Activated naive CD8-positive, alpha-beta T cell treated with anti-CD3 and anti-CD28 coated beads, Interleukin-2, amount 50 U/mL, for 24 hours (primary cell): ENCODE data around the gene IRAK2.
A peak's percentile ranks its signal among the peaks of the same experiment; 100 is the strongest.
"Not testable (repeated sequence)": the region's sequence is repeated elsewhere in the genome, so short reads cannot be mapped to it uniquely, and the experiment has no call there.

Experiments used
- ATAC-seq: fragments of 150-1000 bp; cut with Tn5 transposase; one replicate; pipeline ENCODE4 v1.10.0; 2021
- DNase-seq: peaks from one replicate; pipeline ENCODE4 v3.0.0; 2021
- H3K27ac Mint-ChIP-seq: one replicate; pipeline ENCODE4 v1.8.0; 2021; ENCODE audit warnings: mild to moderate bottlenecking, mixed read lengths
- H3K27me3 Mint-ChIP-seq: one replicate; pipeline ENCODE4 v1.8.0; 2021; ENCODE audit warnings: mixed read lengths
- H3K36me3 Mint-ChIP-seq: one replicate; pipeline ENCODE4 v1.8.0; 2021; ENCODE audit warnings: low read depth, mixed read lengths
- H3K4me1 Mint-ChIP-seq: one replicate; pipeline ENCODE4 v1.8.0; 2021; ENCODE audit warnings: mixed read lengths
- H3K4me3 Mint-ChIP-seq: one replicate; pipeline ENCODE4 v1.8.0; 2021; ENCODE audit warnings: mild to moderate bottlenecking, moderate library complexity, mixed read lengths
- H3K9me3 Mint-ChIP-seq: one replicate; pipeline ENCODE4 v1.8.0; 2021; ENCODE audit warnings: mixed read lengths

Gene IRAK2, protein sequence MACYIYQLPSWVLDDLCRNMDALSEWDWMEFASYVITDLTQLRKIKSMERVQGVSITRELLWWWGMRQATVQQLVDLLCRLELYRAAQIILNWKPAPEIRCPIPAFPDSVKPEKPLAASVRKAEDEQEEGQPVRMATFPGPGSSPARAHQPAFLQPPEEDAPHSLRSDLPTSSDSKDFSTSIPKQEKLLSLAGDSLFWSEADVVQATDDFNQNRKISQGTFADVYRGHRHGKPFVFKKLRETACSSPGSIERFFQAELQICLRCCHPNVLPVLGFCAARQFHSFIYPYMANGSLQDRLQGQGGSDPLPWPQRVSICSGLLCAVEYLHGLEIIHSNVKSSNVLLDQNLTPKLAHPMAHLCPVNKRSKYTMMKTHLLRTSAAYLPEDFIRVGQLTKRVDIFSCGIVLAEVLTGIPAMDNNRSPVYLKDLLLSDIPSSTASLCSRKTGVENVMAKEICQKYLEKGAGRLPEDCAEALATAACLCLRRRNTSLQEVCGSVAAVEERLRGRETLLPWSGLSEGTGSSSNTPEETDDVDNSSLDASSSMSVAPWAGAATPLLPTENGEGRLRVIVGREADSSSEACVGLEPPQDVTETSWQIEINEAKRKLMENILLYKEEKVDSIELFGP

DNA sequence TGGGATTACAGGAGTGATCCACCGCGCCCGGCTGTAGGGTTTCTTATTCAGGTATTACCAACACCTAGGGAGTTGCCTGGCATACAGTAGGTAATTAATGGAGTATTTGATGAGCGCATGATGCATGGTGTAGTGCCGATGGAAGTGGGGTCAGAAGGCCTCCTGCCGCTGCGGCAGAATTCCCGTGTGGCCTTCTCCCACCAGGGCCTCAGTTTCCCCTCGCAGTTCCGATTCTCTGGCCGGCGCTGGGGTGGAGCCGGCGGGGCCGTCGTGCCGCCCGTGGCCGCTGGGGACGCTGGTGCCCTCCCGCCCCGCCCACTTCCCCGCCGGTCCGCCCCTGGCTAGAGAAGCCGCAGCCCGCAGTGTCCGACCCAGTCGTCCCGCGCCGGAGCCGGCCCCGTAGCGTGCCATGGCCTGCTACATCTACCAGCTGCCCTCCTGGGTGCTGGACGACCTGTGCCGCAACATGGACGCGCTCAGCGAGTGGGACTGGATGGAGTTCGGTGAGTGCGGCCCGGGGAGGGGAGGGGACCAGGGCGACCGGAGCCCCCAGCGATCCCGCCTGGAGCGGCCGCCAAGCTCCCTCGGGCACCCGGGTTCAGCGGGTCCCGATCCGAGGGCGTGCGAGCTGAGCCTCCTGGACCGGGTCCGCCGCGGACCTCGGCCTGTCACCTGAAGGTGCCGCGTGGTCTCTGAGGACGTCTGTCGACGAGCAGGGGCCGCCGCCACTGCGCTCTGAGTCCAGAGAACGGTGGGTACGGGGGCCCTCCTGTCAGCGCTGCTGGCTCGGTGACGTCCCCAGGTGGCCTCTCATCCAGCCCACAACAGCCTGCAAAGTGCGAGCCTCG is at the start of gene IRAK2:
Gene IRAK2 (plus strand): TSS at position 374 of the 848 bp plus-strand sequence. CDS start 36 bp downstream, at position 410.
- Mint-ChIP-seq H3K27me3 (no peaks in the 10 kb centered on the region), H3K36me3 (peaks cover 8% of the 10 kb centered on the region), H3K9me3 (peaks cover 6% of the 10 kb centered on the region), H3K27ac (peak within 1 kb of the TSS; percentile 46), H3K4me1 (peaks cover 25% of the 10 kb centered on the region), H3K4me3 (peak within 1 kb of the TSS; percentile 71)
- DNase-seq (peak; percentile 73), ATAC-seq (peak; percentile 75)

DNA sequence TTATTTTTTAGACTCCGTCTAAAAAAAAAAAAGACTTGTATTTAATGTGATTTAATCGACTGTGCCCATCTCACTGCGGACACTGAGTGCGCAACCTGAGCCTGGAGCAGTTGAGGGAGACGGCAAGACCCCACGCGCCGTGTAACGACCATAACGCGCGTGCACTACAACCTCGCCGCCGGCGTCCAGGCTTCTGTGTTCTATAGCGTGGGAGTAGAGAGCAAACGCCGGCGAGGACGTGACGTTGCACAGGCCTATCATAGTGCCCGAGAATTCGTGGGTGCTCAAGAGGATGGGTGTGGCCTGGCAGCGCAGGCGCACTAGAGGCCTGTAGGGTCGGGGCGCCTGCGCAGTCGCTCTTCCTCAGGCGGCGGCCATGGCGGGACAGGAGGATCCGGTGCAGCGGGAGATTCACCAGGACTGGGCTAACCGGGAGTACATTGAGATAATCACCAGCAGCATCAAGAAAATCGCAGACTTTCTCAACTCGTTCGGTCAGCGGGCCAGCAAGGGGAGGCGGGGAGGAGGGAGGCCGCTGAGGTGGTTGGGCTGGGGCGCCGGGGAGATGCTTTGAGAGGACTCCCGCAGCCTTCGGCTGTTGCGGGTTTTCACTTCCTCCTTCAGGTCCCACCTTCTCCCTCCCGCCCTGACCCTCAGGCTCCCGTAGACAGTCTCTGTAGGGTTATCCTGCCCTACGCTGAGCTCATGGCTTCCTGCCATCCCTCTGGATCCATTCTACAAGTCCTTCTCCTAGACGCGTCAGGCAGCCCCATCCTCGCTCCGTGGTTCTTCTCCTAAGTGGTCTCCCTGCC is 49.2 kb upstream of the IRAK2 start, which contains the start of gene BRK1:
Gene BRK1 (plus strand): TSS at position 350 of the 812 bp plus-strand sequence. CDS start 27 bp downstream, at position 377.
- Mint-ChIP-seq H3K4me1 (peaks cover 45% of the 10 kb centered on the region), H3K9me3 (no peaks in the 10 kb centered on the region), H3K4me3 (peak within 1 kb of the TSS; percentile 100), H3K36me3 (peaks cover 31% of the 10 kb centered on the region), H3K27me3 (peaks cover 2% of the 10 kb centered on the region), H3K27ac (peak within 1 kb of the TSS; percentile 100)
- peak; percentile 95 for DNase-seq
- ATAC-seq: peak; percentile 99

DNA sequence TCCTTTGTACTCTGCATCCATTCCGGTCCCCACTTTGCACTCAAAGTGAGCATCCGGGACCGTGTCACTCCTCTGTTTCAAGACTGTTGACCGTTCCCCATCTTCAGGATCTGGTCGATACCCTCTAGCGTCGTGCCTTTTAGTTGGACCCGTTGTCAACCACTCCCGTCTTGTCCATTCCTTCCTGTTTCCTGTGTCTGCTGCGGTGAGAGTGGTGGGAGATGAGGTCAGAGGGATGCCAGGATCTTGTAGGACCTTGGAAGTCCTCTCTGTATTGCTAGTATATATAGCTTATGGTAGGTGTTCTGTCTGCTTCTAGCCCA is 48.6 kb upstream of the IRAK2 start:
- Mint-ChIP-seq H3K4me1 (peaks cover 49% of the 10 kb centered on the region), H3K4me3 (peak overlapping the region; percentile 100), H3K27ac (peak overlapping the region; percentile 100), H3K36me3 (peaks cover 37% of the 10 kb centered on the region), H3K9me3 (no peaks in the 10 kb centered on the region), H3K27me3 (peaks cover 2% of the 10 kb centered on the region)
- peak; percentile 6 for ATAC-seq
- DNase-seq: peak; percentile 15

DNA sequence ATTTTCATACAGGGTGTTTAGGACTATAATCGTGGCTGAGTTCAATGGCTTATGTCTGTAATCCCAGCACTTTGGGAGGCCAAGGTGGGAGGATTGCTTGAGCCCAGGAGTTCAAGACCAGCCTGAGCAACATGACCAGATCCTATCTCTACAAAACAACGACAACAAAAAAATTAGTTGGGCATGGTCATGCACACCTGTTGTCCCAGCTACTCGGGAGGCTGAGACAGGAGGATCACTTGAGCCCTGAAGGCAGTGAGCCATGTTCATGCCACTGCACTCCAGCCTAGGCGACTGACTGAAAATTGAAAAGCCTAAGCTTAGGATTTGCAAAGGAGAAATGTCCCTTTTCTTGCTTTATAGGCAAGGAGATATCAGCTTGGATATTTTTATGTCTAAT is 47.8 kb upstream of the IRAK2 start:
- H3K9me3 Mint-ChIP-seq: no peaks in the 10 kb centered on the region
- H3K27ac Mint-ChIP-seq: peak overlapping the region; percentile 100
- H3K36me3 Mint-ChIP-seq: peaks cover 40% of the 10 kb centered on the region
- H3K4me1 Mint-ChIP-seq: peaks cover 52% of the 10 kb centered on the region
- DNase-seq (no peak), ATAC-seq (no peak)
- H3K27me3 Mint-ChIP-seq: peaks cover 2% of the 10 kb centered on the region
- peak overlapping the region; percentile 100 for H3K4me3 Mint-ChIP-seq

DNA sequence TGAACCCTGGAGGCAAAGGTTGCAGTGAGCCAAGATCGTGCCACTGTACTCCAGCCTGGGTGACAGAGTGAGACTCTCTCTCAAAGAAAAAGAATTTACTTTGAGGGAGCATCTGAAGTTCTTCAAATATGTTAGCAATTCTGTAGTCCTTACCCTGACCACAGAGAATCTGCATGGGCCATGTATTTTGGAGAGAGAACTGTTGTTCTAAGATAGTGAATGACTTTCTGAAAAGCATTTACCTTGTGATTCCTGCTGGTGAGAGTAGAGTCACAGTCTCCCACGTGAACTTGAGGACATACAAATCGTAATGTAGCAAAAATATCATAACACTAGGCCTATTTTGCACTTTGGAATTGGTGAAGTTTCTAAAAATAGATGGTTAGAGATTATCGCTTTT is 45.3 kb upstream of the IRAK2 start:
- DNase-seq: no peak
- H3K27me3 Mint-ChIP-seq: peaks cover 2% of the 10 kb centered on the region
- H3K4me1 Mint-ChIP-seq: peaks cover 63% of the 10 kb centered on the region
- peaks cover 53% of the 10 kb centered on the region for H3K36me3 Mint-ChIP-seq
- H3K9me3 Mint-ChIP-seq: no peaks in the 10 kb centered on the region
- no peak for ATAC-seq
- no peak overlapping the region for H3K4me3 Mint-ChIP-seq
- H3K27ac Mint-ChIP-seq: no peak overlapping the region

DNA sequence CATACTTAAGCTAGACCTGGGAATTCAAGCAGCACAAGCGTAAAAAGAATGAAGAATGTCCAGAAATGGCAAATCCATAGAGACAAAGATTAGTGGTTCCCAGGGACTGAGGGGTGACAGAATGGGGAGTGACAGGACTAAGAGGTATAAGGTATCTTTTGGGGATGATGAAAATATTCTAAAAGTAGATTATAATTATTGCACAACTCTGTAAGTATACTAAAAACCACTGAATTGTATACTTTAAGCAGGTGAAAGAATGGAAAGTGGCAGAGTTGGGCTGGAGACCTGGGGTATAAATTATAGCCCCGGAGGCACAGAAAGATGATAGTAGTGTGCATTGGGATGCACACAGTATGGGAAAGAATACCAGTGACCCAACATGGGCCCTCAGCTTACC is 43.7 kb upstream of the IRAK2 start:
- Mint-ChIP-seq H3K4me1 (peaks cover 54% of the 10 kb centered on the region), H3K36me3 (peaks cover 59% of the 10 kb centered on the region), H3K4me3 (no peak overlapping the region), H3K27me3 (no peaks in the 10 kb centered on the region), H3K9me3 (no peaks in the 10 kb centered on the region), H3K27ac (no peak overlapping the region)
- DNase-seq (no peak), ATAC-seq (no peak)

DNA sequence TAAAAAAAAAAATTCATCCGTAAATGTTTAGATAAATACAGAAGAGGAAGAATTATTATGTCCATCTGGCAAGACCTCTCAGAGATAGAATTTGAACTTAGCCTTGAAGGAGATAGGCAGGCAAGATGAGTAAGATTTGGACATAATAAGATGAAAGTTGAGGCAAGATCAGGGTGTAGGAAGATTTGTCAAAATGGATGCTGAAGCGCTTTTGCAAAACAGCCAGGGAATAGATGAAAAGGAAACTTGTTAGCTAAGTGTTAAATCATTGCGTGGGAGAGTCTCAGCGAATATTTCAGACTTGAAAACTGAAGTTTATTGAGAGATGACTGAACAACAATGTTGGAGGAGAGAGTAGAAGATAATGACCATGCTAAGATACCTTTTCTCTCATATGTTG is 42.0 kb upstream of the IRAK2 start:
- H3K27me3 Mint-ChIP-seq: no peaks in the 10 kb centered on the region
- no peaks in the 10 kb centered on the region for H3K9me3 Mint-ChIP-seq
- H3K36me3 Mint-ChIP-seq: peaks cover 63% of the 10 kb centered on the region
- DNase-seq: no peak
- H3K4me3 Mint-ChIP-seq: no peak overlapping the region
- peak overlapping the region; percentile 23 for H3K27ac Mint-ChIP-seq
- ATAC-seq: no peak
- peaks cover 39% of the 10 kb centered on the region for H3K4me1 Mint-ChIP-seq

DNA sequence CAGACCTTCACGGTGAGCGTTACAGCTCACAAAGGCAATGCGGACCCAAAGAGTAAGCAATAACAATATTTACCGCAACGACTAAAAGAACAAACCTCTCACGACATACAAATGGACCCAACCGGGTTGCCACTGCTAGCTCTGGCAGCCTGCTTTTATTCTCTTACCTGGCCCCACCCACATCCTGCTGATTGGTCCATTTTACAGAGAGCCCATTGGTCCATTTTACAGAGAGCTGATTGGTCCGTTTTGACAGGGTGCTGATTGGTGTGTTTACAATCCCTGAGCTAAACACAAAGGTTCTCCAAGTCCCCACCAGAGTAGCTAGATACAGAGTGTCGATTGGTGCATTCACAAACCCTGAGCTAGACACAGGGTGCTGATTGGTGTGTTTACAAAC is 28.8 kb upstream of the IRAK2 start:
- not testable (repeated sequence) for H3K27ac Mint-ChIP-seq, H3K9me3 Mint-ChIP-seq, ATAC-seq, H3K4me3 Mint-ChIP-seq, H3K36me3 Mint-ChIP-seq, H3K4me1 Mint-ChIP-seq, H3K27me3 Mint-ChIP-seq, DNase-seq

DNA sequence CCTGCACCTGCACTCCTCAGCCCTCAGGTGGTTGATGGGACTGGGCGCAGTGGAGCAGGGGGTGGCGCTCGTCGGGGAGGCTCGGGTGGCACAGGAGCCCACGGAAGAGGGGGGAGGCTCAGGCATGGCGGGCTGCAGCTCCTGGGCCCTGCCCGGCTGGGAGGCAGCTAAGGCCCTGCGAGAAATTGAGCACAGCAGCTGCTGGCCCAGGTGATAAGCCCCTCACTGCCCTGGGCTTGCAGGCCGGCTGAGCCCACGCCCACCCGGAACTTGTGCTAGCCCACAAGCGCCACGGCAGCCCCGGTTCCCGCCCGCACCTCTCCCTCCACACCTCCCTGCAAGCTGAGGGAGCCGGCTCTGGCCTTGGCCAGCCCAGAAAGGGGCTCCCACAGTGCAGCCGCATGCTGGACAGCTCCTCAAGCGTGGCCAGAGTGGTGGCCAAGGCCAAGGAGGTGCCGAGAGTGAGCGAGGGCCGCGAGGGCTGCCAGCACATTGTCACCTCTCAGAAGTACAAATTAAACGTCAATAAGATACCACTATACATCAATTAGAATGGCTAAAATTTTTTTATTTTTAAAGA is 28.2 kb upstream of the IRAK2 start:
- Mint-ChIP-seq H3K27me3 (no peaks in the 10 kb centered on the region), H3K4me1 (peaks cover 7% of the 10 kb centered on the region), H3K27ac (no peak overlapping the region), H3K9me3 (no peaks in the 10 kb centered on the region), H3K36me3 (no peaks in the 10 kb centered on the region), H3K4me3 (no peak overlapping the region)
- no peak for ATAC-seq
- DNase-seq: no peak

DNA sequence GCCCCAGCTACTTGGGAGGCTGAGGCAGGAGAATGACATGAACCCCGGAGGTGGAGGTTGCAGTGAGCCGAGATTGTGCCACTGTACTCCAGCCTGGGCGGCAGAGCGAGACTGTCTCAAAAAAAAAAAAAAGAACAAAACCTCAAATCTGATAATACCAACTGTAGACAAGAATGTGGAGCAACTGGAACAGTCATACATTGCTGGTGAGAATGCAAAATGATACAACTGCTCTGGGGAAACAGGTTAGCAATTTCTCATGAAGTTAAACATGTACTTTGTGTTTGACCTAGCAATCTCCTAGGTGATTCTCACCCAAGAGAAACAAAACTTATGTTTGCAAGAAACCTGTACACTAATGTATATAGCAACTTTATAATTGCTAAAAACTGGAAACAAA is 27.5 kb upstream of the IRAK2 start:
- DNase-seq (no peak), ATAC-seq (no peak)
- no peaks in the 10 kb centered on the region for H3K36me3 Mint-ChIP-seq
- peaks cover 7% of the 10 kb centered on the region for H3K4me1 Mint-ChIP-seq
- no peak overlapping the region for H3K27ac Mint-ChIP-seq
- H3K9me3 Mint-ChIP-seq: no peaks in the 10 kb centered on the region
- no peaks in the 10 kb centered on the region for H3K27me3 Mint-ChIP-seq
- H3K4me3 Mint-ChIP-seq: no peak overlapping the region

DNA sequence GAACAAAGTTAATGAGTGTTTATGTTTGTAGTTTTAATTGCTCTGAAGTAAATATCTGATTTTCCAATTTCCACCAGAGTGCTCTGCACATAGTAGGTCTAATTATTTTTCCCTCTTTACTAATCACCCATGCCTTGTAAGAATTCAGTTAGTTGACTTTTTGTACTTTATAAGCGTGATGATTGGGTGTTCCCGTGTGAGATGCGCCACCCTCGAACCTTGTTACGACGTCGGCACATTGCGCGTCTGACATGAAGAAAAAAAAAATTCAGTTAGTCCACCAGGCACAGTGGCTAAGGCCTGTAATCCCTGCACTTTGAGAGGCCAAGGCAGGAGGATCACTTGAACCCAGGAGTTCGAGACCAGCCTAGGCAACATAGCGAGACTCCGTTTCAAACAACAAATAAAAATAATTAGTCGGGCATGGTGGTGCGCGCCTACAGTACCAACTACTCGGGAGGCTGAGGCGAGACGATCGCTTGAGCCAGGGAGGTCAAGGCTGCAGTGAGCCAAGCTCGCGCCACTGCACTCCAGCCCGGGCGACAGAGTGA is 23.6 kb upstream of the IRAK2 start:
- H3K4me1 Mint-ChIP-seq: peaks cover 33% of the 10 kb centered on the region
- H3K4me3 Mint-ChIP-seq: peak overlapping the region; percentile 95
- no peak for DNase-seq
- peaks cover 19% of the 10 kb centered on the region for H3K36me3 Mint-ChIP-seq
- H3K27ac Mint-ChIP-seq: peak overlapping the region; percentile 86
- H3K9me3 Mint-ChIP-seq: no peaks in the 10 kb centered on the region
- H3K27me3 Mint-ChIP-seq: no peaks in the 10 kb centered on the region
- no peak for ATAC-seq

DNA sequence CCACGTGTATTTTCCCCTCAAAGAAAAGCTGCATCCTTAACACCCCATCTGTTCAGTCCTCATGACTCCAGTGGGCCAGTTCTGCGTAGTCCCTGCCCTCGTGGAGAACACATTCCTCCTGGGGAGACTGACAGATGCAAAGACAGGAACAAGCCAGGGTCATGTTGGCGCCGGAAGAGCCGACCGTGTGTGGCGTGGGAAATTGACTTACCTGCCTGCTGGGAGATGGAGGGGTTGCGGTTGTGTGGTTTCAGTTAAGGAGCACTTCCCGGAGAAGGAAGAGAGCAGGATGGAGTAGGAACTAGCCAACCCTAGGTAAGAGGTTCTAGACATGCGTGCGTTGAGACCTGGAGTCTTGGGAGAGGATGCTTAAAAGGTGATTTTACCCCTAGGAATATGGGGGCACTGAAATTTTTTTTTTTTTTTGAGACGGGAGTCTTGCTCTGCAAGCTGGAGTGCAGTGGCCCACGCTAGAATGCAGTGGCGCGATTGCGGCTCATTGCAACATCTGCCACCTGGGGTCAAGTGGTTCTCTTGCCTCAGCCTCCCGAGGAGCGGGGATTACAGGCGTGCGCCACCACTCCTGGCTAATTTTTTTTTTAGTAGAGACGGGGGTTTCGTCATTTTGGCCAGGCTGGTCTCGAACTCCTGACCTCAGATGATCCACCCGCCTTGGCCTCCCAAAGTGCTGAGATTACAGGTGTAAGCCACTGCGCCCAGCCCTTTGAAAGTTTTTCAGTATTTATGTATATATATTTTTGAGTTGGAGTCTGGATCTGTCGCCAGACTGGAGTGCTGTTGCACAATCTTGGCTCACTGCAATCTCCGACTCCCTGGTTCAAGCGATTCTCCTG is 21.8 kb upstream of the IRAK2 start:
- DNase-seq (no peak), ATAC-seq (no peak)
- H3K9me3 Mint-ChIP-seq: no peaks in the 10 kb centered on the region
- peak overlapping the region; percentile 95 for H3K4me3 Mint-ChIP-seq
- no peaks in the 10 kb centered on the region for H3K27me3 Mint-ChIP-seq
- H3K4me1 Mint-ChIP-seq: peaks cover 41% of the 10 kb centered on the region
- H3K27ac Mint-ChIP-seq: peak overlapping the region; percentile 86
- H3K36me3 Mint-ChIP-seq: peaks cover 26% of the 10 kb centered on the region

DNA sequence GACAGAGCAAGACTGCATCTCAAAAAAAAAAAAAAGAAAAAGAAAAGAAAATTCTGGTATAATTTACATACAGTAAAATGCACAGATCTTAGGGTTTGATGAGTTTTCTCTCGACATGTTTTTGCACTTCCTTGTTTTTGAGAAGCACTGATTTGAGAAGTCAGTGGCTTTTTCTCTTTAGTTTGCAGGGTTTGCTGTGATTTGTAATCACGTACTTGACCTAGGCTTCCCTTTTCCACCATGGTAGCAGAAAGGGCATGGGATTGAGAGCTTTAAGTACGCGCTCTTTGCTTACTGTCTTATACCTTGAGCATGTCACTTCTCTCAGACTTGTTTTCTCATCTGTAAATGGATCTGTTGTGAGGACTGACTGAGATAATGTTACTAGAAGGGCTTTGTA is 19.0 kb upstream of the IRAK2 start:
- Mint-ChIP-seq H3K27ac (no peak overlapping the region), H3K4me3 (peak overlapping the region; percentile 62), H3K36me3 (peaks cover 42% of the 10 kb centered on the region), H3K27me3 (no peaks in the 10 kb centered on the region), H3K9me3 (no peaks in the 10 kb centered on the region), H3K4me1 (peaks cover 45% of the 10 kb centered on the region)
- ATAC-seq (no peak), DNase-seq (no peak)
